DND-41 (cell line): ENCODE data around the gene BCL11B.

Experiments
- ATAC-seq: fragments of 200-7000 bp; cut with Tn5 transposase; 3 replicates; pipeline ENCODE4 v1.9.1; 2021; ENCODE audit warnings: low read depth; ENCODE audit not compliant: insufficient read depth
- DNase-seq: peaks from one replicate; pipeline ENCODE4 v3.0.0-alpha.2; 2020
- H2AFZ ChIP-seq: 2 replicates; pipeline ENCODE4 v1.6.0; 2012; ENCODE audit warnings: low read depth, low read length
- H3K27ac ChIP-seq: 2 replicates; pipeline ENCODE4 v1.5.1; 2012; ENCODE audit warnings: low read length, inconsistent platforms
- H3K27me3 ChIP-seq: fragments of 200-600 bp; sonication (generic); 2 replicates; pipeline ENCODE4 v1.6.0; 2012; ENCODE audit warnings: low read length, mild to moderate bottlenecking, inconsistent platforms; ENCODE audit not compliant: insufficient read depth, poor library complexity
- H3K36me3 ChIP-seq: 2 replicates; pipeline ENCODE4 v1.5.1; 2012; ENCODE audit warnings: low read length, inconsistent platforms; ENCODE audit not compliant: insufficient read depth
- H3K4me1 ChIP-seq: 2 replicates; pipeline ENCODE4 v1.5.1; 2012; ENCODE audit warnings: mild to moderate bottlenecking, low read length; ENCODE audit not compliant: insufficient read depth
- H3K4me2 ChIP-seq: 2 replicates; pipeline ENCODE4 v1.6.0; 2012; ENCODE audit warnings: mild to moderate bottlenecking, moderate library complexity, low read length, inconsistent platforms; ENCODE audit not compliant: insufficient read depth
- H3K4me3 ChIP-seq, 2 experiments: fragments of 200-600 bp in 1 of 2; shearing (Covaris generic) in 1 of 2; 2 replicates each; pipeline ENCODE4 v1.5.1; 2012 to 2016; ENCODE audit warnings: inconsistent platforms in 2 of 2, low read length in 2 of 2, mild to moderate bottlenecking in 2 of 2, low read depth in 1 of 2, moderate library complexity in 1 of 2
- H3K79me2 ChIP-seq: 2 replicates; pipeline ENCODE4 v1.6.0; 2012; ENCODE audit warnings: low read length, inconsistent platforms; ENCODE audit not compliant: insufficient read depth
- H3K9ac ChIP-seq: 2 replicates; pipeline ENCODE4 v1.6.0; 2012; ENCODE audit warnings: low read depth, mild to moderate bottlenecking, inconsistent platforms, low read length, moderate library complexity
- H3K9me3 ChIP-seq: 2 replicates; pipeline ENCODE4 v1.5.1; 2012; ENCODE audit warnings: low read length, moderate library complexity, mild to moderate bottlenecking, inconsistent platforms; ENCODE audit not compliant: insufficient read depth, severe bottlenecking
- H4K20me1 ChIP-seq: 2 replicates; pipeline ENCODE4 v1.6.0; 2012; ENCODE audit warnings: low read length; ENCODE audit not compliant: insufficient read depth
- EZH2 ChIP-seq: IDR thresholded peaks from 3 replicates; pipeline ENCODE4 v1.6.1; 2012; ENCODE audit warnings: borderline replicate concordance, low read depth, mild to moderate bottlenecking, moderate library complexity, low read length, inconsistent platforms; ENCODE audit not compliant: severe bottlenecking
- TF ChIP-seq, protein P1 (sequence below): IDR thresholded peaks from 2 replicates; pipeline ENCODE4 v1.5.1; 2012; ENCODE audit warnings: borderline replicate concordance, low read length, moderate library complexity, mild to moderate bottlenecking; ENCODE audit not compliant: poor library complexity, severe bottlenecking; ENCODE audit errors: extremely low read depth

Gene BCL11B

DNA sequence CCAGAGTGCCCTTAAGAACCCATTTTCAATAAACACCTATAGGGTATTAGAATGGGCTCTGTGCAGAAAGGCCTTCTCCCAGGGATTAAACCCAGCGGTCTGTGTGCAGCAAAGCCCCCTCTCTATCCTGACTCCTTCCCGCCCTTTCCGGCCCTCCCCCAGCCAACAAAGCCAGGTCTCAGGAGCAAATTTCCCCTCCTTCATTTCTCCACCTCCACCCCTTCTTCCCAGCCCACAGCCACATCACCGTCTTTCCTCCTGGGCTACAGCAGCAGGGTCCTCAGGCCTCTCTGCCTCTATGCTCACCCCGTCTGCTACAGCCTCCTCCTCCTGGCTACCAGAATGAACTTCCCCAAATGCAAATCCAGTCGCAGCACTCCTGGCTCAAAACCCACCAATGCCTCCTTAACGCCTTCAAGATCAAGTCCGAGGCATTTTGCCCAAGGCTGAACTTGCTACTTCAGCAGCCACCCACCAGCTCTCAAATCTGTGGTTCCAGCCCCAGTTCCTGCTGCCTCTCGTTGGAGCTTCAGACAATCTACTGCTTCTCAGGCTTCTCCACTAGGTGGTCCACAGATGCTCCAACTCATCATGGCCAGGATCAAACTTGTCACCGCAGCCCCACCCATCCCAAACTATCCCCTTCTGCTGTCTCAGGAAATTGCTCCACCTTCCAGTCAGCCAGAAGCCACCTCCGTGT, 134.8 kb downstream of the BCL11B start:
- Histone ChIP-seq H3K27ac (no peak overlapping the region), H3K9me3 (no peaks in the 10 kb centered on the region), H3K4me1 (peaks cover 12% of the 10 kb centered on the region), H3K4me3 (no peak overlapping the region), H2AFZ (no peak overlapping the region), H3K27me3 (no peaks in the 10 kb centered on the region), H3K4me2 (no peak overlapping the region), H3K79me2 (no peaks in the 10 kb centered on the region), H3K9ac (no peak overlapping the region), H3K36me3 (no peaks in the 10 kb centered on the region), H4K20me1 (no peaks in the 10 kb centered on the region)
- no peak for DNase-seq
- TF ChIP-seq EZH2 = no peak
- TF ChIP-seq, protein P1, sequence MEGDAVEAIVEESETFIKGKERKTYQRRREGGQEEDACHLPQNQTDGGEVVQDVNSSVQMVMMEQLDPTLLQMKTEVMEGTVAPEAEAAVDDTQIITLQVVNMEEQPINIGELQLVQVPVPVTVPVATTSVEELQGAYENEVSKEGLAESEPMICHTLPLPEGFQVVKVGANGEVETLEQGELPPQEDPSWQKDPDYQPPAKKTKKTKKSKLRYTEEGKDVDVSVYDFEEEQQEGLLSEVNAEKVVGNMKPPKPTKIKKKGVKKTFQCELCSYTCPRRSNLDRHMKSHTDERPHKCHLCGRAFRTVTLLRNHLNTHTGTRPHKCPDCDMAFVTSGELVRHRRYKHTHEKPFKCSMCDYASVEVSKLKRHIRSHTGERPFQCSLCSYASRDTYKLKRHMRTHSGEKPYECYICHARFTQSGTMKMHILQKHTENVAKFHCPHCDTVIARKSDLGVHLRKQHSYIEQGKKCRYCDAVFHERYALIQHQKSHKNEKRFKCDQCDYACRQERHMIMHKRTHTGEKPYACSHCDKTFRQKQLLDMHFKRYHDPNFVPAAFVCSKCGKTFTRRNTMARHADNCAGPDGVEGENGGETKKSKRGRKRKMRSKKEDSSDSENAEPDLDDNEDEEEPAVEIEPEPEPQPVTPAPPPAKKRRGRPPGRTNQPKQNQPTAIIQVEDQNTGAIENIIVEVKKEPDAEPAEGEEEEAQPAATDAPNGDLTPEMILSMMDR = no peak
- no peak for ATAC-seq

DNA sequence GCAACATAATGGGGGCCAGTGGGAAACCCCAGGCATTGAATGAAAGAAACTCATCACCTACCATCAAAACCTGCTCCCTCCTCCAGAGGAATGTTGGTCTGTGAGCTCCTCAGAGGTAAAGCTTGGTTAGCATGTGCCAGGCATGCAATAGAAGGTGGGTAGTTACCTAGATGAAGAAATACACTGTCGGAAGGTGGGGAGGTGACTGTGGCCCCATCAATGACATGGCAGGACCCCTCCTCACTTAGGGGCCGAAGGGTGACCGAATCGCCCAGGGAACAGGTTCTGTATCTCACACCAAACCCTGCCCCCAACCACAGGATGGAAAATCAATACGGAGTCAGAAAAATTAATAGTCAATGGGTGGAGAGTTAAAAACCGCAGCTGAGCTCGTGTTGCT, 135.6 kb downstream of the BCL11B start:
- Histone ChIP-seq H3K4me3 (no peak overlapping the region), H4K20me1 (no peaks in the 10 kb centered on the region), H3K27ac (no peak overlapping the region), H3K9ac (no peak overlapping the region), H2AFZ (no peak overlapping the region), H3K36me3 (no peaks in the 10 kb centered on the region), H3K4me1 (peaks cover 12% of the 10 kb centered on the region), H3K4me2 (no peak overlapping the region), H3K9me3 (no peaks in the 10 kb centered on the region), H3K27me3 (no peaks in the 10 kb centered on the region), H3K79me2 (no peaks in the 10 kb centered on the region)
- ATAC-seq (no peak), DNase-seq (no peak)
- no peak for TF ChIP-seq EZH2
- TF ChIP-seq, protein P1 = no peak

DNA sequence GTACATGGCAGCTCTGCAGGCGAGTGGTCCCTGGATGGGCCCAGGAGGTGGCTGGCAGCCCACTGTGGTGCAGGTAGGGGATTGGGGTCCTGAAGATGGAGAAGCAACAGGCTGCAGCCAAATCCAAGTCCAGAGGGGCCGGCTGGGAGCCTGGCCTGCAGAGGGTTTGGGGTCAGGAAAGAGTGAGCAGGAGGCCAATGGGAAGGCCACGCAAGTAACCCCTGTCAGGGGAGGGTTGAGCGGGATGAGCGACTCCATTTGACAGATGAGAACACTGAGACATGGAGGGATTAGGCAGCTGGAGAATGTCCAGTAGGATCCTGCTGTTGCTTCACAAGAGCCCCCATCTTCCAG, 136.0 kb downstream of the BCL11B start:
- H3K4me1 ChIP-seq = peaks cover 12% of the 10 kb centered on the region
- no peaks in the 10 kb centered on the region for H4K20me1 ChIP-seq
- no peaks in the 10 kb centered on the region for H3K9me3 ChIP-seq
- no peak overlapping the region for H3K9ac ChIP-seq
- DNase-seq (no peak), ATAC-seq (no peak)
- H2AFZ ChIP-seq = no peak overlapping the region
- no peak overlapping the region for H3K4me3 ChIP-seq
- no peak overlapping the region for H3K27ac ChIP-seq
- TF ChIP-seq, protein P1 = no peak
- TF ChIP-seq EZH2 = no peak
- no peak overlapping the region for H3K4me2 ChIP-seq
- no peaks in the 10 kb centered on the region for H3K27me3 ChIP-seq
- H3K36me3 ChIP-seq = no peaks in the 10 kb centered on the region
- no peaks in the 10 kb centered on the region for H3K79me2 ChIP-seq
